Kidney (tissue), 14 donors: Measurements from ENCODE around the gene TCEANC2. TPM values are rescaled to one million over a fixed set of nuclear protein-coding genes. Genes with fewer than 3 reads are reported as not detected.

Experiments
- DNase-seq, 5 donors: peaks; one replicate each; pipeline ENCODE4 v3.0.0-alpha.2; 2013 to 2020
- FAIRE-seq: peaks from 2 replicates; lab custom pipeline; 2012; peaks lifted over from hg19 to GRCh38; lab: Jason Lieb, UNC
- H3K27ac ChIP-seq, 2 donors: one replicate each; pipeline ENCODE4 v1.7.0; 2013; ENCODE audit warnings: low read depth in 2 of 2, low read length in 2 of 2, inconsistent platforms in 1 of 2
- H3K27me3 ChIP-seq: one replicate; pipeline ENCODE4 v1.7.1; 2013; ENCODE audit warnings: low read length, inconsistent platforms; ENCODE audit not compliant: control insufficient read depth, insufficient read depth
- H3K36me3 ChIP-seq, 3 donors: one replicate each; pipeline versions ENCODE4 v1.7.0 to v1.7.1; 2013; ENCODE audit warnings: low read length in 3 of 3, control low read depth in 1 of 3, inconsistent platforms in 1 of 3; ENCODE audit not compliant: insufficient read depth in 3 of 3, control insufficient read depth in 2 of 3
- H3K4me1 ChIP-seq, 3 donors: one replicate each; pipeline versions ENCODE4 v1.7.0 to v1.7.1; 2013; ENCODE audit warnings: low read length in 3 of 3, inconsistent platforms in 1 of 3, low read depth in 1 of 3; ENCODE audit not compliant: control insufficient read depth in 2 of 3, insufficient read depth in 2 of 3
- H3K4me3 ChIP-seq, 3 donors: one replicate each; pipeline versions ENCODE4 v1.7.0 to v1.8.1; 2013; ENCODE audit warnings: low read length in 3 of 3, control low read depth in 1 of 3, inconsistent platforms in 1 of 3
- H3K9ac ChIP-seq, 3 donors: one replicate each; pipeline versions ENCODE4 v1.7.0 to v1.7.1; 2013; ENCODE audit warnings: low read length in 3 of 3, control low read depth in 1 of 3, inconsistent platforms in 1 of 3
- H3K9me3 ChIP-seq, 3 donors: one replicate each; pipeline versions ENCODE4 v1.7.0 to v1.7.1; 2013; ENCODE audit warnings: low read length in 3 of 3, control low read depth in 1 of 3, inconsistent platforms in 1 of 3; ENCODE audit not compliant: control insufficient read depth in 2 of 3, insufficient read depth in 1 of 3
- CTCF ChIP-seq: IDR thresholded peaks from 3 replicates; pipeline ENCODE4 v1.5.1; 2012; ENCODE audit warnings: mild to moderate bottlenecking, moderate library complexity, borderline replicate concordance; ENCODE audit not compliant: insufficient read depth; ENCODE audit errors: extremely low read depth
- intact Hi-C: fragments of 100-400 bp; cut with DNase I; formaldehyde crosslinking; loops from one replicate; pipeline ENCODE4 v1.11.1; 2022
- polyA plus RNA-seq: library from polyadenylated mRNA; stranded (reverse); fragments of 350-450 nt; fragmentation: Illumina TruSeq; extraction: RNeasy Lipid Tissue Mini Kit (QIAGEN cat#74804); gene quantifications from one replicate; pipeline ENCODE4 v1.2.3, GENCODE V29; 2014; ENCODE audit warnings: low read depth, low replicate concordance; ENCODE audit not compliant: insufficient read depth
- total RNA-seq: library from RNA; stranded (reverse); fragmentation: NEBNext Ultra II Directional; extraction: Animal tissue kit (Norgen Biotek cat#: 25700); gene quantifications from one replicate; pipeline ENCODE4 v1.2.1, GENCODE V29; 2021
- donor health status: control.
- donor health status: control.
- donor health status: control.
- donor health status: control.
- donor health status: control.
- donor health status: DM: yes; HTN: yes; CAD: no.
- donor health status: Normal renal cell carcinoma (clear cell type).

TCEANC2 gene
- total and polyA plus RNA-seq, 2 donors from 2014 or later = 3.1 to 5.1 TPM

GRCh38 chr1:54124472-54124871 lies 71.1 kb downstream of the TCEANC2 start:
- intact Hi-C loops = no loop called here
- H3K9me3 ChIP-seq = peaks cover 0 to 2% (median 0%) of the 10 kb centered on the region in 3 donors
- no peak for FAIRE-seq
- DNase-seq = peak in 2 of 5 donors; percentile 49 to 55
- H3K27ac ChIP-seq = no peak overlapping the region
- no peak overlapping the region for H3K4me3 ChIP-seq
- no peaks in the 10 kb centered on the region for H3K27me3 ChIP-seq
- peaks cover 0 to 10% (median 0%) of the 10 kb centered on the region in 3 donors for H3K4me1 ChIP-seq
- no peaks in the 10 kb centered on the region for H3K36me3 ChIP-seq
- no peak overlapping the region for H3K9ac ChIP-seq
- TF ChIP-seq CTCF = no peak

- Histone ChIP-seq H3K27me3 (no peaks in the 10 kb centered on the region), H3K9ac (no peak overlapping the region), H3K27ac (no peak overlapping the region), H3K4me1 (peaks cover 0 to 10% (median 0%) of the 10 kb centered on the region in 3 donors), H3K4me3 (no peak overlapping the region), H3K36me3 (no peaks in the 10 kb centered on the region), H3K9me3 (peaks cover 0 to 2% (median 0%) of the 10 kb centered on the region in 3 donors)
- DNase-seq (no peak), FAIRE-seq (no peak)
- intact Hi-C loops = no loop called here
- TF ChIP-seq CTCF = no peak
Measured at GRCh38 chr1:54124906-54125305, 71.5 kb downstream of the TCEANC2 start.

GRCh38 chr1:54125386-54126070 lies 72.1 kb downstream of the TCEANC2 start:
- Histone ChIP-seq H3K4me1 (peaks cover 0 to 10% (median 0%) of the 10 kb centered on the region in 3 donors), H3K27ac (peak overlapping the region in 1 of 2 donors; percentile 27), H3K36me3 (no peaks in the 10 kb centered on the region), H3K9me3 (no peaks in the 10 kb centered on the region), H3K27me3 (no peaks in the 10 kb centered on the region), H3K4me3 (no peak overlapping the region), H3K9ac (no peak overlapping the region)
- intact Hi-C loops = no loop called here
- peak; percentile 32 for TF ChIP-seq CTCF
- FAIRE-seq (no peak), DNase-seq (peak in 2 of 5 donors; percentile 32 to 52)
